Dedifferentiated amniotic fluid mesenchymal stem cell (primary cell): ENCODE measurements around the gene CTNND2.

Experiments
- DNase-seq: peaks from one replicate; pipeline ENCODE4 v3.0.0-alpha.2; 2016; ENCODE audit errors: extremely low spot score

CTNND2 gene

DNA sequence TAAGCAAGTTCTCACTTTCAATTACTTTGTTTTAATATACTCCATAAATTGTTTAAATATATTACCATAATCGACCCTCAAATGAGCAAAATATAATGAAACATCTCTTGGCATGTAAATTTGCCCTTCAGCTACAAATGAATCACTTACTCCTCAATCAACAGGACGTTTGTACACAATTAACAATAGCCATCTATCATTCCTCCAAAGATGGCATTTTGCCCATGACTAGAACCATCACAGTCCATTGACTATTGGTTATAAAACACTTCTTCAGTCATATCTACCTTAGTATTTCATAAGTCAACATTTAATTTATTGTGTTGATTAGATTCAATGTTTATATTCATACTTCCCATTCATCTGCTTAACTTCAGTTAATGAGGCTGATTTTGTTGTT, 127.2 kb downstream of the CTNND2 start:
- DNase-seq = no peak

DNA sequence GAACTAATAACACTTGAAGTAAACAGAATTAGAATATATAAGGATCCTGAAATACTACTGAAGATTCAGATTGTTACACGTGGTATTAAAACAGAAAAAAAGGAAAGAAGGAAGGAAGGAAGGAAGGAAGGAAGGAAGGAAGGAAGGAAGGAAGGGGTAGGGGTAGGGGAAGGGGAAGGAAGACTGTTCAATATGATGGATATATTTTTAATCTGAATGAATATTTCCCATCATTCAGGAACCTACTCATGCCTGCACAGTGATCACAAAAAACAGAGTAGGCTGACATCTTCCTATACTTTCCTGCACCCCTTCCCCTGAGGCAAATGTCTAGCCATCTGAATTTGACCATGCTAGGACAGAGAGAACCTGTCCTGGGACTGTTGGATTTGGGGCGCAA, 133.9 kb downstream of the CTNND2 start:
- DNase-seq = no peak

DNA sequence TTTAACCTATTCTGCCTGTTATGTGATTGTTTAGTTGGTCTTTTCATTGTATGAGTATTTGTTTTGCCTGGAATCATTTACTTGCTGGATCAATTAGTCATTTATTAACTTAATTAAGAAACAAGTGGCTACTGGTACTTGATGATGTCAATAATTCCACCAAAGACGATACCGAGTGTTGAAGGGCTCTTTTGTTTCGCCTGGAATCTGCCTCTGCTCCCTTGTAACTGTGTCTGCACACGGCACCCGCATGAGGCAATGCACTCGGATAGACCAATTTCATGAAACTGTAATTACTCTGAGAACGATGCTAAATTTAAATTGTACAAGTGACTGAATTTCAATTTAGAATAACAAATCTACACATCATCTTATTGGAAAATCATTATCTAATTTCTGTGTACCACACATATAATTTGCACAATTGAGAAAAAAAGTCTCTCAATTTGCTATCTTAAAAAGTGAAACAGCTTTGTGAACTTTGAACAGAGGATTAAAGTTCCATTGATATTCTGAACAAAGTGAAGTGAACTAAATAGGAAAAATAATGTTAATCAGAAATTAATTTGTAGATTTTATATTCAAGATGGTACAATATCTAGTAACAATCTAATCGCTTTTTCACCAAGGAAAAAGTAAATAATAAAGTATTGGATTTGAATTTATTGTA, 143.2 kb downstream of the CTNND2 start:
- no peak for DNase-seq

DNA sequence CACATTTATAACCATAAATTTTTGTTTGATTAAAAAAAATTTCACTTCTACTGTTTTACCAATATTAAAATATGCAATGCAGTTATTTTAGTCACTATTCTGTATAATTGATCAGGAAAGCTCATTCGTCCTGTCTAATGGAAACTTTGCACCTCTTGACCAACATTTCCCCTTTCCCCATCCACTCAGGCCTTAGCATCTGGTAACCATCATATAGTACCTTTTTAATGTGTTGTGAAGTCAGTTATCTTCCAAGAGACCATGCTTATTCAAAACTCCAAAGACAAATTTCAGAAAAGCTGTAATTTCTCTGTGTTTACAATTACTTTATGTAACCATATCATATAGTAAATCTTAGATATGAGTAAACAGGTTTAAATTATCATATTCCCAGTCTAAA, 145.9 kb downstream of the CTNND2 start:
- DNase-seq = no peak

DNA sequence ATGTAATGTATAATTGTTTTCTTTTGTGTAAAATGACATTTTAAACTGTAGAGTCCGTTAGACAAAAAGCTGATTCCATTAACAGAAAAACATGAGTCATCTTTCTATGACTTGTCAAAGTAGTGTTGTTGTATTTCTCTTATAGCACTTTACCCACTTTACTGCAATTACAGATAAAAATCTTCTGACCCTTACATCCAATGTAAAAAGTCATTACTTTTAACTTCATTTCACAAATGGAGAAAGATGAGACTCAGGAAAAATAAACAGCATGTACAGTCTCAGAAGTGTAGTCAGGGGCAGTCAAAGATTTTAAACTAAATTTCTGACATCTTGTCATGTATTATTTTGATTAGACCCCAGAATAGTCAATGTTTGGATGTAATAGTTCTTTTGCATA, 146.6 kb downstream of the CTNND2 start:
- no peak for DNase-seq

DNA sequence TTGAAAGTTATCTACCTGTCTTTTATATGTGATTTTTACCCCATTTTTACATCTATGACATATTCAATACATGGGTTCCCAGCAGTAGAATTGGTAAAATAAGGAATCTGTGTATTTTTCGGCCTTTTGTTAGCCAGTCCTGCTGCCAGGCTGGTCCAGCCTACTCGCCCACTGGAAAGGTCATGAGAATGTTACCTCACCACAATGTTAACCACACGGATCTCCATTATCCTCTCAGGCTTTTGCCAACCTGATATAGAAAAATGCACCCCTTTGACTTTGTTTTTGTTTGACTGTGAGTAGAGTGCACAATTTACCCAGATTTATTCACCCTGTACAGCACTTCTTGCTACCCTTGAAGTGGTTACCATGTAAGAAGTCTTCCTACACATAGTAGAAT, 167.2 kb downstream of the CTNND2 start:
- no peak for DNase-seq

DNA sequence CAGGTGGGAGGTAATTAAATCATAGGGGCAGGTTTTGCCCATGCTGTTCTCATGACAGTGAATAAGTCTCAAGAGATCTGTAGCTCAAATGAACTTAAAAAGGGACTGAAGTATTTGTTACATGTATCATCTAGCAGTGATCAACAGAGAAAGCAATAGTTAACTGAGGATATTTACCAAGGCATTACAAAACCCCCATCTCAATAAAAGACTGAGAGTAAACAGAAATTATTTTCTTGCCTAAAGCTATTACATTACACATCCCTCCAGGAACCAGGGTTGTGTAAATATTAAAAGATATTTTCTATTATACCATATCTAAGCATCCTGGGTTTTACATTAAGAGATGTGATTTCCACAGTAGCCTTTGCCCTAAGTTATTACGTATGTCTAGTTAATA, 169.9 kb downstream of the CTNND2 start:
- DNase-seq = no peak

DNA sequence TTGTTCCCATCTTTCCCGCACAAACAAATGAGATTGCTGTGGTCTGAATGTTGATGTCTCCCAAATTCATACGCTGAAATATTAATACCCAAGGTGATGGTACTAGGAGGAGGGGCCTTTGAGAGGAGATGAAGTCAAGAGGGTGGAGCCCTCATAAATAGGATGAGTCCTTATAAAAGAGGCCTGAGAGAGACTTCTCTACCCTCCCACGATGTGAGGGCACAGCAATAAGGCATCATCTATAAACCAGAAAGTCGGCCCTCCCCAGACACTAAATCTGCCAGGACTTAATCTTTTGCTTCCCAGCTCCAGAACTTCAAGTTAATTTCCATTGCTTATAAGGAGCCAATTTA, 170.4 kb downstream of the CTNND2 start:
- DNase-seq = no peak

DNA sequence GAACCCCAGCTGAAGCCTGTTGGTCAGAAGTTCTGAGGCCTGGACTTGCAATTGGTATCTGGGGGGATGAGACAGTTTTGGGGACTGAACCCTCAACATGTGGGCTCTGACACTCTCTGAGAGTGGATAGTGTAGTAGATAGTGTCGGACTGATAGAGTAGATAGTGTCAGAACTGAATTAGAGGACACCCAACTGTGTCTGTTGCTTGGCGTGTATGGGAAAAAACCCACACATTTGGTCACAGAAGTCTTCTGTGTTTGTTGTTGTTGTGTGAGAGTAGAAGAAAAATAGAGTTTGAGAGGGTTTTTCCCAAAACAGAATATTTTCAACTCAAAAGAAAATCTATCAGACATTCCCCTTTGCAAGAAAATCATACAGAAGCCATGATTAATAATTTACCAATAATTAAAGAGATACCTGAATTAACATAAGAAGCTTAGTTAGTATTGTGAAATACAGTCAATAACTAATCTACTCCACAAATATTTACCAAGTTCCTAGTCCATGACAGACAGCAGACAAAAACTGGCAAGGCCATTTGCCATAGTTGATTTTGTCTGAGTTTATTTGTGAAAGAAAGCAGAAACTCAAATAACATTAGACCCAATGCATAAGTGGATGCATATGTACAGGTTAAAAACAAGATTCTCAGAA, 170.9 kb downstream of the CTNND2 start:
- DNase-seq = no peak

DNA sequence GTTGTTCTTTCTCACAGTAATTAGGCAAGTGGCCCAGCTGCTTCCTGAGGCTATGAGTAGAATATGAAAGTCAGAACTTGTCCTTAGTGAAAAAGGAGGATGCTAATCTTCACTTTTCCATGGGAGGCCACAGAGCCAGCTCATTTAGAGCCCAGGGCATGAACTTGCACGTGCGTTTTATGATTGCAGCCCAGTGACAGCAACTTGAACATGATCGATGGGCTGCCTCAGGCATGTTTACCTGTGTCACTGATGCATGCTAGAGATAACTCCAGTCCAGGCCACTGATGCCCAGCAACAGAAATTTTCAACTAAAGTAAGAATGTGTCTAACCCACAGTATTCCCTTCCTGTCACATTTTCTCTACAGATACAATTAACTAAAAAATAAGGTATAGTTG, 179.3 kb downstream of the CTNND2 start:
- DNase-seq = no peak

DNA sequence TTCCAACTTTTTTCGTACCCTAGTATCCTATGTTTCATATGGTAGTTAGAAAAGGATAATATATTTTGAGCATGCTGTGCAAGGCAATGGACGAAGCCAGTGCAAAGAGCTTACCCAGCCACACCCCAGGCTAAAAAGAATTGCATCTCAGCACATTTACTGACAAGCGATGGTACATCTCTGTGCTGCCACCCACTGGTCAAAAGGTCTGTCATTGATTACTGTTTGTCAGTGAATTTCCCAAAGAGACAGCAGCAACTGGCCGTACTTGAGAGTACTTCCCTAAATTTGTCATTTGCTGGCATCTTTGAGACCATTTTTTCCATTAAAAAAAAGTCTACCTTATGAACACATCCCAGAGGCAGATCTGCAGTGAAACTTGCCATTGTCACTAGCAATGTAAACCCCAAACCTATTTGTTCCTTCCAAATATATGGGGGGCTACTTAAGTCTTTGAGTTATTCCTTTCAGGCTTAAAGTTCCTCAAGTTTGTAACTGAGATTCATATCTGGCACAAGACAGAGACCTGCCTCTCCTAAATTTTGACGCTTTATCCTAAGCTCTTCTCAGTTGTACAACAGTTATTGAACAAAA, 184.3 kb downstream of the CTNND2 start:
- no peak for DNase-seq

DNA sequence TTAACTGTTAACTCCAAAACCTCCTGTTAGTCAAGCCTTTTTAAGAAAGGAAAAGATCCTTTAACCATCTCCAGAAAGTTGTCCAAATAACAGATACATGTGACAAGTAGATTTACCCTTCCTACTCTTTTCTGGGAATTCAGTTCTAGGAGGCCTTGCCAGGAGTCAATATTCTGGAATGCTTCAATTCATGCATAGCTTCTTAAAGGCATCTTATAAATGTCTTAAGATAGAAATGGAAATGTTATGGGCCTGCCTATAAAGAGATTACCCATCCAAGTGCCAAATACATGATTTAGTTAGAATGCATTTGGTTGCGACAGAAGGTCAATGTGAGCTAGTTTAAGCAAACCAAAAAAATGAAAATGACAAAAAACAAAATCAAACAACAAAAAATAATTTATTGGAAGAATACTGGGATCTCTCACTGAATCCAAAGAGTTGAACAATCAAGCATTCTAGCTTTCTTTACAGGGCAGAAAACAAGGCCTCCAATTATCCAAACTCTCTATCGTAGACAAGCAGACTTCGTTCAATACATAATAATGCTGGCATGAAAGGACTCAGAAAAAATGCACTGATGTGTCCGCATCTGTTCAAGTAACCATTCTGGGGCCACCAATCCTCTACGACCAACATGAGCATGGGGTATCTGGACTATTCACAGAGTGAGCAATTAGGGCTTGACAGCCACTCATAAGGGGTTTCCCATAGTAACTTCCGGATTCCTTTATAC, 188.6 kb downstream of the CTNND2 start:
- no peak for DNase-seq

DNA sequence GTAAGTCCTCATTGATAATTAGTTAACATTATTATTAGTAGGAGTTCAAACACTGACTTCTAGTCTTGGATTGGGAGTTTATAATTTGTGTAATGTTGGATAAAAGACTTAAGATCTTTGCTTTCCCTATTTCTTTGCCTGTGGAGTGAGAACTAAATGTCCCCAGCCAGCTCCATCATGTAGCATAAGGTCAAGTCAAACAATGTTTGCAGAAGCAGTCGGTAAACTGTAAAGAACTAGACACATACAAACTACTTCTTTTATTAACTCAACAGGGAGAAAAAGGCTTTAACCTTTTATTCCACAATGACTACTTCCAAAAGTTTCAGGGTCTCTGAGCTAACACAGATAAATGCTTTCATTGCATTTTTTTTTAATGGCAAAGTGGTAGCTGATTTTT, 192.3 kb downstream of the CTNND2 start:
- no peak for DNase-seq

DNA sequence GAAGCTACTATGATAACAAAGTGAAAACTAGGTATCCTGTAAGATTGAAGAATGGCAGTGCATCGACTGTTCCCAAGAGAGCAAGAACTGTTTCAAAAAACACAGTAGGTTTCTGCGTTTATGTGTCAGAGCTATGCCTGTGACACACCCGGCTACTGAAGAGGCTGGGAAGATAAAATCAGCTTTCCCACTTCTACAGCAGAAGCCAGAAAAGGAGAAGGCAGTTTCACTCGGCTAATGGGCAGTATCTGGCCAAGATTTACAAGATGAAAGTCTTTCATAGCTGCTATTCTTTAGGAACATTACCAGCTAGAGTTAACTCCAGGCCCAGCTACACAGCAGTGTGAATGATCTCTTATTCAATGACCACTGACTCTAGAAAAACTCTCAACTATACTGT, 195.2 kb downstream of the CTNND2 start:
- DNase-seq = no peak

DNA sequence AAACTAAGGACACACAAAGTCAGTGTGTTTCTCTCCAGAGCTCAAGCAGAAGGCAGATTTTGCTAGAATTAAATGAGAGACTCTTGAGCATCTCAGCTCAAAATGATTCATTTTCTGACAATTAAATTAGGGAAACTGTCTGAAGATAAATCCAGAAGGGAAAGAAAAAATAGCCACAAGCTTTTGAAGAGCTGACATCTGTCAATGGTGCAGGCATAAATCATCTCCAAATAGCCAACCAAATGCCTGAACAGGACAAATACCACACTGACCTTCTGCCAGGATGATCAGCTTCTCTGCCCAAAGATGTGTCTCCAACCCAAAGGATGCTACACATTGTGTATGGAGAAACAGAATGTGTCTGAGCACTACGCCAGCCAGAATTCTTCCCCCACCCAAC, 199.3 kb downstream of the CTNND2 start:
- no peak for DNase-seq

DNA sequence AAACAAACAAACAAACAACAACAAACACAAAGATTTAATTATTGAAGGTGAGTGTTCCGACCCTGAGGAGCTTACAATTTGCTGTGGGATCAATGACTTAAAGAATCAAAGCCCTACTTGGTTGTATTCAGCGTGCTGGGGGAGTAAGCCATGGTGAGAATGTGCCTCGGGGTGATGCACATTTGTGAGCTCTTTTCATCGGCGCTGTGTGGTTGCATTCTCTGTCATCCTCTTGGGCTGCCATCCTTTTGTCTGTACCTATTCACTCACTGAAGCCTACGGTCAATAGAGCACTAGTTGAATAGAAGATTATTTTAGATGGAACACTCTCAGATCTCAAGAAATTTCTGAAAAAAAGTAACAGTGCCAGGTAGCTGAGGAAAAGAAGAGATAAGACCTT, 203.9 kb downstream of the CTNND2 start:
- DNase-seq = no peak

DNA sequence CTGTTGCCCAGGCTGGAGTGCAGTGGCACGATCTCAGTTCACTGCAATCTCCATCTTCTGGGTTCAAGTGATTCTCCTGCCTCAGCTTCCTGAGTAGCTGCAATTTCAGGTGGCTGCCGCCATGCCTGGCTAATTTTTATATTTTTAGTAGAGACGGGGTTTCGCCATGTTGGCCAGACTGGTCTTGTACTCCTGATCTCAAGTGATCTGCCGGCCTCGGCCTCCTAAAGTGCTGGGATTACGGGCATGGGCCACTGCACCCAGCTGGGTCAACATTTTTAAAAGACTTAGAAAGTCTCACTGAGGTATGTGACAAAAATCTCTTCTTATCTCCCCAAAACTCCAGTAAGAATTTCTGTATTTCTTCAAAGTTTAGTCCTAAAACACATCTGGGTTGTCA, 211.6 kb downstream of the CTNND2 start:
- no peak for DNase-seq

DNA sequence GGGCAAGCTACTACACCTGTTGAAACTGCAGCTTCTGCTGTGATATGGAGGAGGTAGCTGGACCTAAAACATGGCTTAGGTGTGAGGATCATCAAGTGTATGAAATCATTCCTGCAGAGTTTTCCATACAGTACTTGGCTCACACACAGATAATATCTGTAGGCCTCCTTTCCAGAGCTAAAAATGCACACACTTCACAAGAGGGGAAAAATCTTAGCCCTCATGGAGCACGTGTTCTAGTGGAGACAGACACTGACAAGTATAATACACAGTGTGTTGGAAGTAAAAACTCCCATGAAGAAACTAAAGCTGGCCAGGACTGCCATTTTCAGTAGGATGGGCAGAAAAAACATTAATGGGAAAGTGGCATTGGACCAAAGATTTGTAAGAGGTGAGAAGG, 216.7 kb downstream of the CTNND2 start:
- DNase-seq = no peak

DNA sequence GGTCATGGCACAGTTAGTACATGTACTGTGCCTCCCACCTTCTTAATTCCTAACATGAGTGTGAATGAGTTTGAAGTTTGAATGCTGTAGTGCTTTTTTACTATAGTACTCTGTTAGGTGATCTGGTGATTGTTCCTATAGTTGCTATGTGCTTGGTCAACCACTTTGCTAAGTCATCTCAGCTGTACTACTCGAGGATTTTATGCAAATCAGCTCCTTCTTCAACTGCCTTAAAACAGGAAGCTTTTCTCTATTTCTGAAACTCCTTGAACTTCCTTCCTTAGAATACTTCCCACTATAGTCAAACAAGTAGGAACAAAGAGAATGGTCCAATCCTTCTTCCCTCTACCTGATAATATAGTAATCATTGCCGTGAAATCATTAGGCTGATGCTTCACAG, 219.6 kb downstream of the CTNND2 start:
- DNase-seq = no peak

DNA sequence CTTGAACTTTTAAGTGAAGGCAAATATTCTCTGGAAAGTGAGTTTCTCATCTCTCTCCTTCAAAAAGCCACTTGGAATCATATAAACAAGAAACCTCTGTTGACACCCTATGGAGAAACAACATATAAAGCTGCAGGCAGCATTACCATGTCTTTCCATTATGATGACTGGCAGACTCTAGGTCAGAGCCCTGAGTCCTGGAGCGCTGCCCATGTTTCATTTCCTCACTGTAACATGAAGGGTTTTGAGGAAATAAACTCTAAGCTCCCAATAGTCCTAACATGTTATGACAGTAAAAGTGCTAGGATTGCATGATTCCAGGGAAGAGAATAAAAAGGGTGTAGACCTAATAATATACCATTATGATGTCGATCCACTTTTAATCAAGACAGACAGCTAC, 220.6 kb downstream of the CTNND2 start:
- DNase-seq = no peak

DNA sequence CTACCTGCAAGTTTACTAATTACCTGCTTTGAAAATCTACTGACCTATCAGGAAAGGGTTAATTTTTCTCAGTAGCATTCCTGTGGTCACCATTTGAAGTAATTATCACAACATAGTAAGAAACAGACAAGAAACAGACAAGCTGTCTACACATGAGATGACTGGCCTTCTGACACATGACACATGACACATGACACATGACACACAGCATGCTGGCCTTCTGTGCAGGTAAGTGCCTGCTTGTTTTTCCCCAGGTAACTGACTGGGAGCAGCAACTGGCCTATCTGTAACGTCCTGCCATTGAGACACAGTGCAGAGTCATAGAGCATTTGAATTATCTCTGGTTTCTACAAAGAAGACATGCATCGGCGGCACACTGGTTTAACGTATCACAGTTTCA, 222.4 kb downstream of the CTNND2 start:
- DNase-seq = no peak

DNA sequence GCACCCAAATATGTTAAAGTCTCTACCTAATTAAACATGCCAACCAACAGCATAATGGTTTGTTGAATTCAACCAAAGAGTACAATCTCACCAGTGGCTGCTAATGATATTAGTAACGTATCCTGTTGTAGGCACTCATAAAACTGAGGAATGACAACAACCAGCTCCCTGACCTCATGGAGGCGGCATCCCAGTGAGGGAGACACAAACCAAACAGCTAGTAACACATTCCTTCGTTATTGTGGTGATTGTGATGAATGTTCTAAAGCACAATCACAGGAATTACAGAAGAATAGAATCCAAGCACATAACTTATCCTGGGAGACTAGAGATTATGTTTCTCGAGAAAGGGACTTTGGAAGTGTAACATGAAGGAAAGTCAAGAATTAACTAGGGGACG, 224.6 kb downstream of the CTNND2 start:
- DNase-seq = no peak

DNA sequence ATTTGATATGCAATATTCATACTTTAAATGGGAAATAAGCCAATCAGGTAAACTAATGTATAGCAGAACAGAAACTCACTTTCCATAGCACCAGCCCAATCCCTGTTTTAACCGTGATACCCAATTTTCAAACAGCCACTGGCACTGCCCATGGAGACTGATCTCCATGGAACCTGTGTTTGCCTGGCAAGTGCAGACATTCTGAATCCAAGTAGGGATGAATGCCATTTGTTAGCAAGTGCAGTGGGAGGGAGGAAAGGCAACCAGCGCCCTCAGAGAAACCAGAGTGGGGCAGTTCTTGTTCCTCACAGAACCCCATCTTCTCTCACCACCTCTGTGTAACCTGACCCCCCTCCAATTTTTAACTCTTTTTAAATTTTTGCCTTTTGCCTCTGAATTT, 229.1 kb downstream of the CTNND2 start:
- DNase-seq = no peak
